Activated naive CD4-positive, alpha-beta T cell treated with anti-CD3 and anti-CD28 coated beads, Interleukin-2, amount 50 U/mL, for 72 hours (primary cell): ENCODE data around the gene PTK6. TPM values are rescaled to one million over a fixed set of nuclear protein-coding genes. Genes with fewer than 3 reads are reported as not detected.
"Not testable (repeated sequence)": the region's sequence is repeated elsewhere in the genome, so short reads cannot be mapped to it uniquely, and the experiment has no call there.

Source experiments
- ATAC-seq, 2 donors: fragments of 150-1000 bp; cut with Tn5 transposase; 2 replicates each; pipeline ENCODE4 v1.10.0; 2021; ENCODE audit warnings: mild to moderate bottlenecking in 2 of 2, moderate library complexity in 2 of 2
- DNase-seq, 2 donors: peaks; one replicate each; pipeline ENCODE4 v3.0.0; 2021 to 2022; ENCODE audit warnings: low spot score in 2 of 2
- H3K27ac Mint-ChIP-seq, 2 donors: one replicate each; pipeline ENCODE4 v1.8.0; 2022; ENCODE audit warnings: mild to moderate bottlenecking in 2 of 2, mixed read lengths in 2 of 2
- H3K36me3 Mint-ChIP-seq, 2 donors: one replicate each; pipeline ENCODE4 v1.8.0; 2022; ENCODE audit warnings: mixed read lengths in 2 of 2
- H3K9me3 Mint-ChIP-seq, 2 donors: one replicate each; pipeline ENCODE4 v1.8.0; 2022; ENCODE audit warnings: mixed read lengths in 2 of 2
- total RNA-seq, 2 donors: library from RNA; stranded (reverse); gene quantifications; one replicate each; pipeline ENCODE4 v1.2.3, GENCODE V29; 2022

PTK6 gene
- total RNA-seq, 2 donors from 2014 or later: 0.54 to 0.57 TPM

DNA sequence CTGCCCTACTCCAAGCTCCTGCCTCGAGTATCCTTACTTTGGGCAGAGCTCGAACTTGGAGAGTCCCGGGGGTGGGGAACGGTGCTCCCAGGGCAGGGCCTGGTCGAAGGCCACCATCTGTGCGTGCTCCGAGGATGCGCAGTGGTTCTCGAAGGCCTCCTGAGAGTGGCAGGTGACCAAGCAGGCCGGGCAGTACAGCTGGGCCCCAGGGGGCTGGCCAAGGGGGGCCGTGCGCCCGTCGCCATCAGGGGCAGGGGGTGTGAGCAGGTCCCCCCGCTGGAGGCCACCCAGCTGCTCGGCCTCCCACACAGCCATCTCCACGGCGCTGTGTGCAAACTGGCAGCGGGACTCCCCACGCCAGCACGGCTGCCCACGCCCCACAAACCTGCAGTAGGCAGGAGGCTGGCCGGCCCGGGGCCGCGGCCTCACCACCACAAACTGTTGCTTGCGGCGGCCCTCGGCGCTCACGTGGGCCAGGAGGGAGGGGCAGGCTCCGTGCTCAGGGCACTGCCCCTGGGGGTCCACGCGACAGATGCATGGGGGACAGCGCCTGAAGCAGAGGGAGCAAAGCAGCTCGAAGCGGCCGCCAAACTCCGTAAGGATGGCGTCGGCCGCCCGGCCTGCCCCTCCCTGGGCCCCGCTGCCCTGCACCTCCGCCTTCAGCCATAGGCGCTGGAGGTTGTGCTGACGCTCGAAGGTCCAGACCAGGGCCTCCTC, 35.1 kb upstream of the PTK6 start:
- Mint-ChIP-seq H3K27ac (no peak overlapping the region), H3K36me3 (no peaks in the 10 kb centered on the region), H3K9me3 (no peaks in the 10 kb centered on the region)
- DNase-seq (no peak), ATAC-seq (no peak)

DNA sequence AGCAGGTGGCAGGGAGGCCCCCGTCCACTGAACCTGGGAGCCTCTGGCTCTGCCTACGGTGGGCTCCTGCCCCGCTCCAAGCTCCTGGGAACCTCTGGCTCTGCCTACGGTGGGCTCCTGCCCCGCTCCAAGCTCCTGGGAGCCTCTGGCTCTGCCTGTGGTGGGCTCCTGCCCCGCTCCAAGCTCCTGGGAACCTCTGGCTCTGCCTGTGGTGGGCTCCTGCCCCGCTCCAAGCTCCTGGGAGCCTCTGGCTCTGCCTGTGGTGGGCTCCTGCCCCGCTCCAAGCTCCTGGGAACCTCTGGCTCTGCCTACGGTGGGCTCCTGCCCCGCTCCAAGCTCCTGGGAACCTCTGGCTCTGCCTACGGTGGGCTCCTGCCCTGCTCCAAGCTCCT, 33.9 kb upstream of the PTK6 start:
- ATAC-seq, H3K27ac Mint-ChIP-seq, H3K9me3 Mint-ChIP-seq, DNase-seq, H3K36me3 Mint-ChIP-seq: not testable (repeated sequence)

DNA sequence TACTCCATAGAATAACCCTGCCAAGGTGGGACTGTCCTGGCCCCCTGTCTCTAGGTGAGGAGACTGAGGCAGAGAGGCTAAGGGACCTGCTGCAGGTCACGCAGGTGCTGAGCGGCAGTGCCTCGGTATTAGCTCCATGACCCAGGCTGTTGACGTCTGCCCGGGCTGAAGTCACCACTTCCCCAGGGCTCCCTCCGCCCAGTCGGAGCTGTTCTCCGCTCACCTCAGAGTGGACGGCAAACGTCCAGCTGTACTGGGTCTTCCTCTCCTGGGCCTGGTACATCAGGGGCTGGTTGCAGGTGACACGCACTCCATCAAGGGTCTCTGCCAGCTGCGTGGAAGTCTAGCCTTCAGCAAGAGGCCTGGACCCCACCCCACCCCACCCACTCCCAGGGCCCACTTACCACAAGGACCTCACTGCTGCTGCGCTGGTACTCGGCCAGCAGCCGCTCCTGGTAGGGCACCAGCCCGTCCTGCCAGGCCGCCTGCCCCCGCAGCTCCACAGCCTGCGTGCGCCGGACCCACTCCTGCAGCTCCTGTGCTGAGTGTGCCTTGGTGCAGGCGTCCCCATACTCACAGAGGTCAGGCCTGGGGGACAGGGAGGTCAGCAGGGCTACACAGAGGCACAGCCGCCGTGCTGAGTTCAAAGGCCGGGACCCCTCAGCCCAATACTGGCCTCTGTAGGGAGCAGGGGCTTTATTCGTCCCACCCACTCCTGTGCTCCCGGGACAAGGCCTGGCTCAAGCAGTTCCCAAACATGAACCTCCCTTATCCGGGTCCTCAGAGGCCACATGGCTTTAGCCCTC, 33.3 kb upstream of the PTK6 start:
- DNase-seq (no peak), ATAC-seq (no peak)
- Mint-ChIP-seq H3K9me3 (no peaks in the 10 kb centered on the region), H3K36me3 (no peaks in the 10 kb centered on the region), H3K27ac (no peak overlapping the region)

DNA sequence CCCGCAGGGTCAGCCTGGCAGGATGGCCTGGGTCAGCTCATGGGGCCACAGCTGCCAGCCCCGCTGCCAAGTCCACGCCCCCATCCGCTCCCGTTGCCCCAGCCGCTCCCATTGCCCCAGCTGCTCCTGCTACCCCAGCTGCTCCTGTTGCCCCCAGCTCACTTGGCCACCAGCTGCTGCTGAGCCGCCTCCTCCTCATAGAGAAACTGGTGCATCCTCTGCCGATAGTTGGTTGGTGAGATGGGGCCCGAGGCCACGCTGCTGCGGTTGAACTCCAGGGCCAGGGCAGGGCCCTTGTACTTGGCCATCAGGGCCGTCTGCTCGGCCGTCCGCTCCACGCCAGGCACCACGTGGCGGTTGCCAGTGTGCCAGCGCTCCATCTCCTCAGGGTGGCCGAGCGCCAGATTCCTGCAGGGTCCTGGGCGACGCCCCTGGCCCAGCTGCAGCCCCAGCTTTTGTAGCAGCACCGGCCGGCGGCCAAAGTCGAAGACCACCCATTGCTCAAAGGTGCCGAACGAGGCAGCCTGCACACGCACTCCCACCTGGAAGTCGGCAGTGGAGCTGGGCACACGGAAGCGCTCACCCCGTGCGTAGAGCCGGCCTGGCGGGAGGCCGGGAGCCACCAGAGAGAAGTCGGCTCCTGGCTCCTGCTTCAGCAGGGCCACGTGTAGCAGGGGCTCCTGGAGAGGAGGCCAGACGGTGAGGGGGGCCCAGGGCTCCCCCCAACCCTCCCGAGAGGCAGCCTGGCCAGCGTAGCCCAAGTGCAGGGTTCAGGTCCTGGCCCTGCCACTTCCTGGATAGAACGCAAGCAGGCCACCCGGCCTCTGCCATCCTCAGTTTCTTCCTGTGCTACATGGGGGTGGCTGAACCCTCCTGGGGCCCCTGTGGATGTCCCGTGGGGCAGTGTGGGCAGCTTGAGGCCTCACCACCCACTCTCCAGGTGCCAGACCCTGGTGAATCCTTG, 32.1 kb upstream of the PTK6 start:
- H3K27ac Mint-ChIP-seq: no peak overlapping the region
- H3K36me3 Mint-ChIP-seq: no peaks in the 10 kb centered on the region
- ATAC-seq (no peak), DNase-seq (no peak)
- H3K9me3 Mint-ChIP-seq: no peaks in the 10 kb centered on the region

DNA sequence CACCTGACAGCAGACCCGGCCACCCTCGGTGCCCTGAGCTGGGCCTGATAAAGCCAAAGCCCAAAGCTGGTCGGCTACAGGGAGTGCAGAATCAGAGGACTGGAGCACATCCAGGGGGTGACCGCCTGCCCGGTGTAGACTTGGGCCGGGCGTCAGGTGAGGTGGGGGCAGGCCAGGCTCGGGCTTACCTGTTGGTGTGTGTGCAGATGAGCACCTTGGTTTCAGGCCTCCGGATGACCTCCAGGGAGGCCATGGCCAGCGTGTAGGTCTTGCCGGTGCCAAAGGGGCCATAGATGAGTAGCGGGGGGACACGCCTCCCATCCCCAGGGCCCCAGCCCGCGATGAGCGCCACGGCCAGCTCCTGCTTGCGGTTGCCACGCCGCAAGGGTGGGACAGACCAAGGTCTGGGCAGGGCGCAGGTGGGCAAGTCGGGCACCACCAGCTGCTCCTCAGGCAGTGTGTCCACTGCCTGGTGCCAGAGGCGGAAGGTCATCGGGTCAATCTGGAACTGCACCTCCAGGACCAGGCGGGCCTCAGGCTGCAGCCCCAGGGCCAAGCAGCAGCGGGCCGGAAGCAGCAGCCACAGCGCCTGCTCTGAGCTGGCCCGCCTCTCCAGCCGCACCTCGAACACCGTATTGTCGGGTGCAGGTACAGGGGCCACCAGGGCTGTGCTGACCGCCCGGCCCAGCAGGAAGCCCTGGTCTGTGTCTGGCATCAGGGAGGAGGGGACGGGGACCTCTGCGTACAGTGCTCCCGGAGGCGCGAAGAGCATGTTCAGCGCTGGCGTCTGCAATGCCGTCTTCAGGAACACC, 31.2 kb upstream of the PTK6 start:
- no peak for DNase-seq
- peak in 1 of 2 donors; percentile 4 for ATAC-seq
- H3K9me3 Mint-ChIP-seq: no peaks in the 10 kb centered on the region
- H3K36me3 Mint-ChIP-seq: no peaks in the 10 kb centered on the region
- peak overlapping the region; percentile 36 to 64 for H3K27ac Mint-ChIP-seq

DNA sequence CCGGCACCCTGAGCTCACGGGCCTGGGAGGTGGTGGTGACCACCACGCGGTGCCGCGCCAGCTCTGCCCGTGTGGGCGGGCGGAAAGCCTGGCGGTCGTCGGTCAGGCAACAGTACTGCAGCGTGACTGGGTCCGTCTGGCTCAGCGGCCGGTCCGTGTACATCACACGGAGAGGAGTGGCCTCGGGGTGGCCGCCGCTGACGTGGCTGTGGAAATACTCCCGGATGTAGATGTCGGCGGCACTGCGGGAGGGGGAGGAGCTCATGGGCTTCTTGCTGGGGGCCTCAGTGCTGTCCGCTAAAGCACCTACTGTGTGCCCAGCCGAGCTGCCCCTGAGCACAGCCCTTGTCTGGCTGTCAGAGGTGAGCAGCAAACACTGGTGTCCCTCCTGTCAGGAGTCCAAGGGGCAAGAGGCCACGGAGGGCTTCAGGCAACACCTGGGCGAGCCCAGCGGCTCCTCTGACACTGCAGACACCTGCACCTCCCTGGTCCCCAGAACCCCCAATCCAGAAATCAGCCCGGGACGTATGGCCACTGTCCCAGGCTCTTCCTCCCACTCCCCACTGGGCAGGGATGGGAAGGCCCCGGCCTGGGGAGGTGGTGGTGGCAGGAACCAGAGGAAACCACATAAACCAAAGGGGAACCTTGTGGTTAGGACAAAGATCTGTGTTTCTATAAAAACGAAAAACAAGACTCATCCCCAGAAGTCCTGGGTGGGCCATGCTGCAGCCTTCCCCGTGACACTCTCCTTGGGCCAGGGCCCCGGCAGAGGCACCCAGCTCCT, 30.4 kb upstream of the PTK6 start:
- Mint-ChIP-seq H3K27ac (peak overlapping the region; percentile 36 to 64), H3K36me3 (no peaks in the 10 kb centered on the region), H3K9me3 (no peaks in the 10 kb centered on the region)
- ATAC-seq: peak; percentile 87 to 89
- DNase-seq: peak; percentile 60 to 78

DNA sequence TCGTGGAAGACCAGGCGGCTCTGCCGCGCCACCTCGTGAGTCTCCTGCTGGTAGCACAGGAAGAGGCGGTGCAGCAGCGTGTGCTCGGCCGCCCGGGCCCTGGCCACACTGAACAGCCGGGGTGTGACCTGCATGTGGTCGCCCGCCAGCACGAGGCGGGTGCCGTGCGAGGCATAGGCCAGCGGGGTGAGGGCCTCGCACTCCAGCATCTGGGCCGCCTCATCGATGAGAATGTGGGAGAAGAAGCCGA, 29.9 kb upstream of the PTK6 start:
- no peak for ATAC-seq
- no peaks in the 10 kb centered on the region for H3K36me3 Mint-ChIP-seq

DNA sequence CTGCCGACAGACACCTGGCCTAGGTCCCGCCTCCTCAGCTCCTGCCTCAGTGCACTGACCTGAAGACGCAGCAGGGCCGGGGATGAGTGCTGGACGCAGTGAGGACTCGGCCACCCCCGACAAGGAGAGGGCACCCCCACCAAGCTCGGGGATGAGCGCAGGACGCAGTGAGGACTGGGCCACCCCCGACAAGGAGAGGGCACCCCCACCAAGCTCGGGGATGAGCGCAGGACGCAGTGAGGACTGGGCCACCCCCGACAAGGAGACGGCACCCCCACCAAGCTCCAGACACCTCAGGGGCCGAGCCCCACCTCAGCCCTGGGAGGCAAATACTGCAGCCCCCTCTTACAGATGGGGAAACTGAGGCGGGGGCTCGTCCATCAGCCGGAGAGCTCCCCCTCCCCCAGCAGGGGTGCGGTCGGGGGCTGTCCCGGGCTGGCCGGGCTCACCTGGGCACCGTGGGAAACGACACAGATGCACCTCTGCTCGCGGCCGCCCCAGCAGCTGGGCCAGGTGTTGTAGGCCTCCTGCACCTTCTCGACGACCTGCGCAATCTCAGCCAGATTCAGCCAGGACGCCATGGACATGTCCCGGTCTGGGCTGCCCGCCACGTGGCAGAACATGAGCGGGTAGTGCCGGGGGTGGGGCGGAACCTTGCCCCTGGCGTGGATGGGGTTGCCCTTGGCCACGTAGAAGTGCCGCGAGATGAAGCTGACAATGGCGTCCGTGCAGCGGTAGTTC, 29.4 kb upstream of the PTK6 start:
- Mint-ChIP-seq H3K9me3 (no peaks in the 10 kb centered on the region), H3K36me3 (no peaks in the 10 kb centered on the region), H3K27ac (no peak overlapping the region)
- ATAC-seq: no peak
- no peak for DNase-seq

More for the DNA sequence above, 29.9 kb upstream of the PTK6 start:
- H3K9me3 Mint-ChIP-seq: no peaks in the 10 kb centered on the region
- peak overlapping the region in 1 of 2 donors; percentile 64 for H3K27ac Mint-ChIP-seq
- no peak for DNase-seq

DNA sequence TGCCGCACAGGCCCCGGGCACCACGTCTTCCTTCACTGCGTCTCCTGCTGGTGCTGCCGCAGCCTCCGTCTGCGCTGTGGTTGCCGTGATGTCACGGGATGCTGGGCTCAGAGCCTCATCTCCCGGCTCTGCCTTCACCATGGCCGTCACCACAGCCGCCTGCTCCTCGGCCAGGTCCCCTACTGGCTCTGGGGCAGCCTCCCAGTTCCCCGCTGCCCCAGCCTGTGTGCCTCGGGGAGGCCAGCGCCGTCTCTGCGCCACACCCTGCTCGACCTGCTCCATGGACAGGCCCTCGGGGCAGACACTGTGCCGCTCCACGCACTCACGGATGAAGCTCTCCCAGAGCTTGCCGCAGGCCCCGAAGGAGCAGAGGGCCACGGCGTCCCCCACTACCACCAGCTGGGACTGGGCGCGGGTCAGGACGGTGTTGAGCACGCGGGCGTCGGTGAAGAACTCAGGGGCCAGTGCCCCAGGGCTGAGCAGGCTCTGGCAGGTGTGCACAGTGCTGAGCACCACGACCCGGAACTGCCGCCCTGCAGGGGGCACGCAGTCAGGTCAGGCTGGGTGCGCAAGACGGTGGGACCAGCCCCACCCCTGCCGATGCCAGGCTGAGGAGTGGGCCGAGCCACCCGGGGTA, 28.6 kb upstream of the PTK6 start:
- no peak for DNase-seq
- no peak for ATAC-seq
- Mint-ChIP-seq H3K9me3 (no peaks in the 10 kb centered on the region), H3K27ac (no peak overlapping the region), H3K36me3 (no peaks in the 10 kb centered on the region)

DNA sequence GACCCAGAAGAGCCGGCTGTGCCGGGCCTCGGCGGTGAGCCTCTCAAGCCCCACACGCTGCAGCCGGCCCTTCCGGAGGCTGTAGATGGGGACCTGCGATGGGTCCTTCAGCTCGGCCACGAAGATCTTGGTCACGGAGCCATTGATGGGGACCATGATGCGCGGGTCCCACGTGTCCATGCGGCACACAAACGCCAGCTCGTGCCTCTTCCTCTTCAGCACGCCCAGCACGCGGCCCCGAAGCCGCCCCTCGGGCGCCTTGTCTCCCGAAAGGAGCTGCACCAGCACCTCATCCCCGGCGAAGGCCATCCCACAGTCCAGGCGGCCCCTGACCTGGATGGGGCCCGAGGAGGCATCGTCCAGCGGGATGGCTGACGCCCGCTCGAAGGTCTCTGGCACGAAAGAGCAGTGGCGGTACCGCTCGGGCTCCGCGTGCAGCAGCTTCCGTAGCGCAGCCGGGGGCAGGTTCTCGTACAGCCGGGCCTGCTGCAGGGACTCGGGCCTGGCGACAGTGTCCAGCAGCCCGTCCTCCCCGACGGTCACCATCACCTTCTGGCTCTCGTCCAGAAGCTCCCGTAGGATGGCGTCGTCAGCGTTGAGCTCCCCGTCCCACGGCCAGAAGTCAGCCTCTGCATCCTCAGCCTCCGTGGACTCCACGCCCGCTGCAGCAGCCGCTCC, 28.0 kb upstream of the PTK6 start:
- Mint-ChIP-seq H3K27ac (no peak overlapping the region), H3K9me3 (no peaks in the 10 kb centered on the region), H3K36me3 (peaks cover 0 to 5% of the 10 kb centered on the region in 2 donors)
- ATAC-seq: no peak
- DNase-seq: no peak

DNA sequence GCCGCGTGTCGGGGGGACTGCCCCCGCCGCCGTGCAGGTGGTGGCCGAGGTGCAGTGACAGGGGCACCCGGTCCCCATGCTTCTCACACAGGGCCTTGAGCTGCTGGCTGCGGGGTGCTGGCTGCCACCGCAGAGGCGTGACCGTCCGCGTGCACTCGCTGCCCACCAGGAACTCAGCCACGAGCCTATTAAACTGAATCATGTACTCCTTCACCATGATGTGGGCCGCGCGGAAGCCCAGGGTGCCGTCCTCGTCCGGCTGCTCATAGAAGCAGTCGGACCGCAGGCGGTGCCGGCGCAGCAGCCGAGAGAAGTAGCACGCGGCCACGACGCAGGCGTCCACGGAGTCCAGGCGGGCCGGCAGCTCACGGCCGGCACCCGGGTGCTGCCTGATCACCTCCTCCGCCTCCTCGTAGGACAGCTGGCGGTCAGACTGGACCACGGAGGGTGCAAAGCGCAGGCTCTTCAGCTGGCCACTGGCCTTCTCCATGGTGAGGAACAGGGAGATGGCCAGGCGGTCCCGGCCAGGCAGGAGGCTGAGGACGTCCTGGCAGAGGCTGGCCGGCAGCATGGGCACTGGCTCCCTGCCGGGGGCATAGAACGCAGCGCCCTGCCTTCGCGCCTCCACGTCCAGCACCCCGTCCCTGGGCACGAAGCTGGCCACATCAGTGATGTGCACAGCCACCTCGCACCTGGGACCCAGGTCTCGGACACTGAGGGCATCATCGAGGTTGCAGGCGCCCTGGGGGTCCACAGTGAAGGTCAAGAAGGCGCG, 27.0 kb upstream of the PTK6 start:
- ATAC-seq (no peak), DNase-seq (no peak)
- H3K27ac Mint-ChIP-seq: no peak overlapping the region
- H3K9me3 Mint-ChIP-seq: no peaks in the 10 kb centered on the region
- H3K36me3 Mint-ChIP-seq: peaks cover 0 to 5% of the 10 kb centered on the region in 2 donors

DNA sequence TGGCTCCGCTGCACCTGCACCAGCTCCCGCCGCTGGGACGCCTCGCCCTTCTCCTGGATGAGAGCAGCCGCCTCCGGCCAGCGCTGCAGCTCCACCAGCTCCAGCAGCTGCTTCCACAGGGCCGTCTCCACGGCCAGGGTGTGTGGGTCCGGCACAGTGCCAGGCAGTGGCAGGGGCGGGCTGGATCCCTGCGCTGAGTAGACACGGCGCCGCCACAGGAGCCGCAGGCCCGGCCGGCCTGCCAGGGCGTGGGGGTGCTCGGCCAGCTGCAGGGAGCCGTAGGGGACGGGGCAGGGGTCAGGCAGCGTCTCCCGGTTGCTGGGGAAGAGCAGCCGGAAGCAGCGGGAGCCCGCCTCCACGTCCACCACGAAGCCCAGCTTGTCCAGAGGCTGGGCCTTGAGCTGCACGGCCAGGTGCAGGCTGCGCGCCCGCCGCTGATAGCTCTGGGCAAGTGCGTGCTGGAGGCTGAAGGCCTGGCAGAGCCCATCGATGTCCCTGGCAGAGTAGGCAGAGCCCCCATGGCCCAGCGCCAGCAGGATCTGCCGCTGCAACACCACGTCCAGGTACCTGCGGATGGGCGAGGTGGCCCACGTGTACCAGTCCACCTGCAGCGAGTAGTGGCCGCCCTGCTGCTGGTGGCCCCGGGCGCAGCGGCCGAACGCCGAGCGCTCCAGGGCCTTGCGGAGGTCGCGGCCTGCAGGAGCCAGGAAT, 26.2 kb upstream of the PTK6 start:
- no peaks in the 10 kb centered on the region for H3K9me3 Mint-ChIP-seq
- no peak overlapping the region for H3K27ac Mint-ChIP-seq
- no peak for ATAC-seq
- H3K36me3 Mint-ChIP-seq: peaks cover 0 to 5% of the 10 kb centered on the region in 2 donors
- no peak for DNase-seq
